K562 (cell line): ENCODE data around the gene PIGK. TPM values are rescaled to one million over a fixed set of nuclear protein-coding genes. Genes with fewer than 3 reads are reported as not detected.

Source experiments
- ATAC-seq: fragments of 200-7000 bp; cut with Tn5 transposase; 3 replicates; pipeline ENCODE4 v1.9.1; 2020; ENCODE audit warnings: moderate library complexity
- BruUV-seq: library from RNA; stranded (reverse); fragments of 400-500 nt; replicated peaks from 2 replicates; lab custom pipeline; 2021; lab: Mats Ljungman, UMichigan
- CTCF ChIA-PET: fragments of 300-600 bp; formaldehyde crosslinking; extraction: SDS; loops from one replicate; lab custom pipeline; 2021; ENCODE audit warnings: low intra/inter-chr PET ratio; lab: Yijun Ruan, JAX
- POLR2A ChIA-PET: fragments of 300-600, 350-650 bp; sonication (Branson Sonifier 250); formaldehyde crosslinking; extraction: SDS; loops from one replicate; lab custom pipeline; 2021; ENCODE audit warnings: antibody characterized with exemption, inconsistent platforms; lab: Yijun Ruan, JAX
- DNase-seq, 4 experiments: peaks; one replicate each; pipeline versions ENCODE4 v3.0.0 to v3.0.0-alpha.2; 2011 to 2018; ENCODE audit warnings: low spot score in 3 of 4, mixed read lengths in 3 of 4; ENCODE audit errors: extremely low read depth in 1 of 4
- FAIRE-seq: peaks from 2 replicates; lab custom pipeline; 2011; peaks lifted over from hg19 to GRCh38; lab: Jason Lieb, UNC
- H2AFZ ChIP-seq: 2 replicates; pipeline ENCODE4 v1.6.0; 2011; ENCODE audit warnings: low read depth, low read length, control low read depth, inconsistent platforms
- H3K27ac ChIP-seq: fragments of 200-600 bp; 3 replicates; pipeline ENCODE4 v1.8.0; 2011; ENCODE audit warnings: low read depth, mild to moderate bottlenecking, control low read depth, inconsistent platforms, low read length, moderate library complexity, mixed read lengths; ENCODE audit errors: extremely low read depth
- H3K27me3 ChIP-seq, 2 experiments: fragments of 300-600 bp in 1 of 2; 2 replicates in 1 of 2; 3 replicates in 1 of 2; pipeline versions ENCODE4 v1.6.0 to v1.8.0; 2011; ENCODE audit warnings: inconsistent platforms in 2 of 2, low read length in 2 of 2, mild to moderate bottlenecking in 1 of 2, mixed read lengths in 1 of 2, moderate library complexity in 1 of 2; ENCODE audit not compliant: control insufficient read depth in 2 of 2, insufficient read depth in 2 of 2
- H3K36me3 ChIP-seq: fragments of 300-600 bp; 3 replicates; pipeline ENCODE4 v1.8.0; 2011; ENCODE audit warnings: mild to moderate bottlenecking, low read length, inconsistent platforms; ENCODE audit not compliant: control insufficient read depth, insufficient read depth
- H3K4me1 ChIP-seq, 2 experiments: fragments of 200-600 bp in 1 of 2; replicated peaks in 1 of 2; 2 replicates in 1 of 2; 3 replicates in 1 of 2; pipeline versions ENCODE4 v1.5.1 to v1.8.0; 2011; ENCODE audit warnings: inconsistent platforms in 2 of 2, low read length in 2 of 2, mild to moderate bottlenecking in 1 of 2, mixed read lengths in 1 of 2, moderate library complexity in 1 of 2; ENCODE audit not compliant: control insufficient read depth in 2 of 2, insufficient read depth in 2 of 2
- H3K4me2 ChIP-seq: 2 replicates; pipeline ENCODE4 v1.6.1; 2011; ENCODE audit warnings: low read length, control low read depth, inconsistent platforms, mixed read lengths; ENCODE audit not compliant: insufficient read depth
- H3K4me3 ChIP-seq: fragments of 200-600 bp; sonication (generic), shearing (Covaris generic); 2 replicates; pipeline ENCODE4 v1.5.1; 2016; ENCODE audit warnings: control low read depth, inconsistent platforms
- H3K79me2 ChIP-seq: fragments of 200-600 bp; 3 replicates; pipeline ENCODE4 v1.8.0; 2011; ENCODE audit warnings: low read length, inconsistent platforms; ENCODE audit not compliant: control insufficient read depth, insufficient read depth
- H3K9ac ChIP-seq, 2 experiments: 2 replicates each; pipeline versions ENCODE4 v1.6.0 to v1.6.1; 2011; ENCODE audit warnings: low read depth in 2 of 2, low read length in 2 of 2, control low read depth in 1 of 2, inconsistent platforms in 1 of 2, mild to moderate bottlenecking in 1 of 2, mixed read lengths in 1 of 2; ENCODE audit not compliant: insufficient read depth in 1 of 2
- H3K9me1 ChIP-seq: one replicate; pipeline ENCODE4 v1.6.0; 2011; ENCODE audit warnings: inconsistent platforms, mild to moderate bottlenecking, low read length, moderate library complexity; ENCODE audit not compliant: control insufficient read depth, insufficient read depth
- H3K9me3 ChIP-seq: replicated peaks from 2 replicates; pipeline ENCODE4 v1.5.1; 2011; ENCODE audit warnings: low read depth, low read length, inconsistent platforms; ENCODE audit not compliant: control insufficient read depth, insufficient read depth
- H4K20me1 ChIP-seq: replicated peaks from 2 replicates; pipeline ENCODE4 v1.6.1; 2011; ENCODE audit warnings: low read length, inconsistent platforms, mixed read lengths; ENCODE audit not compliant: control insufficient read depth, insufficient read depth
- SPI1 ChIP-seq: IDR thresholded peaks from 2 replicates; pipeline ENCODE4 v1.6.1; 2011; ENCODE audit warnings: low read depth, low read length, control low read depth, borderline replicate concordance
- TFE3 ChIP-seq: fragments of 450-650 bp; formaldehyde crosslinking; IDR thresholded peaks from 2 replicates; pipeline ENCODE4 v1.4.0; 2020; ENCODE audit warnings: mild to moderate bottlenecking, mixed read lengths
- ZSCAN29 ChIP-seq: fragments of 450-650 bp; IDR thresholded peaks from 2 replicates; pipeline ENCODE4 v1.6.1; 2017
- WGBS: fragments of 100-300 bp; shearing (Covaris generic); methylation state at CpG from one replicate; pipeline ENCODE4 v1.1.6; 2016; ENCODE audit warnings: low coverage, mixed read lengths; ENCODE audit not compliant: insufficient coverage; ENCODE audit errors: missing lambda C conversion rate; 5-methylcytosine and 5-hydroxymethylcytosine counted together
- in situ Hi-C: fragments of 300-500 bp; cut with MboI; formaldehyde crosslinking; loops from 4 replicates; pipeline ENCODE4 v1.15.0; 2018; ENCODE audit warnings: inconsistent platforms, mixed read lengths
- intact Hi-C: fragments of 100-400 bp; cut with micrococcal nuclease; formaldehyde crosslinking; loops from 2 replicates; pipeline ENCODE4 v1.14.2; 2022
- polyA plus RNA-seq, 8 experiments: library from polyadenylated mRNA; depleted of rRNA in 4 of 8; stranded (reverse) in 5 of 8; unstranded in 3 of 8; fragments of >200 nt; fragmentation: Nextera tagmentation in 2 of 8; fragmentation: Illumina TruSeq in 1 of 8; extraction: Ambion mirVana in 2 of 8; extraction: Trizol in 1 of 8; gene quantifications; 2 replicates each; pipeline versions ENCODE4 v1.2.1 to v1.2.3, GENCODE V29; 2011 to 2014; ENCODE audit warnings: inconsistent platforms in 1 of 8, missing spikeins in 1 of 8
- total RNA-seq, 7 experiments: library from RNA; depleted of rRNA in 6 of 7; stranded (reverse); fragments of >200 nt in 6 of 7; fragmentation: Illumina TruSeq in 2 of 7; extraction: Trizol in 2 of 7; gene quantifications; 2 replicates each; pipeline versions ENCODE4 v1.2.1 to v1.2.3, GENCODE V29; 2011 to 2021; ENCODE audit warnings: low replicate concordance in 1 of 7

Gene PIGK
- total and polyA plus RNA-seq, 9 of the 15 experiments (the other 6 are each of a cell fraction or from before 2014, with no cell fraction given) = 15.7 to 59.5 (median 29.9) TPM

- POLR2A ChIA-PET = no interaction called here
- Histone ChIP-seq H2AFZ (no peak overlapping the region), H3K27me3 (peaks cover 0 to 11% of the 10 kb centered on the region in 2 experiments; a peak in 3 of 5 replicates), H3K79me2 (no peaks in the 10 kb centered on the region), H3K36me3 (no peaks in the 10 kb centered on the region), H3K27ac (no peak overlapping the region), H3K9me3 (no peaks in the 10 kb centered on the region), H3K4me1 (0 out of 5 replicates have a peak, but pooled peaks cover 0 to 3% of the 10 kb centered on the region in 2 experiments), H3K4me2 (no peak overlapping the region), H3K9me1 (no peaks in the 10 kb centered on the region), H3K9ac (no peak overlapping the region), H3K4me3 (no peak overlapping the region), H4K20me1 (no peaks in the 10 kb centered on the region)
- TF ChIP-seq SPI1 (peak; percentile 45; the same call in 1 of the 2 replicates), ZSCAN29 (no peak), TFE3 (CRISPR knock-in tag) (peak; percentile 33; the same call in 1 of the 2 replicates)
- DNase-seq (no peak), FAIRE-seq (no peak), ATAC-seq (no peak)
- in situ Hi-C loops (no loop called here), intact Hi-C loops (no loop called here)
- CTCF ChIA-PET = no interaction called here
- no TSS peak for BruUV-seq
- 0% methylated on average over 3 of the region's 3 CpGs for WGBS
Observed at GRCh38 chr1:77047978-77048614, 171.1 kb downstream of the PIGK start.
